Left lung (tissue), 10 donors: ENCODE results near the gene METTL1. TPM values are rescaled to one million over a fixed set of nuclear protein-coding genes. Genes with fewer than 3 reads are reported as not detected.

Experiments used
- ATAC-seq: fragments of 200-7000 bp; cut with Tn5 transposase; one replicate; pipeline ENCODE4 v1.9.1; 2020; ENCODE audit warnings: moderate library complexity
- DNase-seq, 4 donors: peaks; one replicate each; pipeline ENCODE4 v3.0.0-alpha.2; 2013 to 2020
- H3K27ac ChIP-seq, 2 donors: fragments of 200-600 bp; sonication (generic) in 1 of 2; one replicate each; pipeline versions ENCODE4 v1.5.0 to v1.8.0; 2020 to 2021
- H3K27me3 ChIP-seq, 2 donors: fragments of 200-600 bp; sonication (generic) in 1 of 2; one replicate each; pipeline versions ENCODE4 v1.5.0 to v1.8.0; 2020 to 2021
- H3K36me3 ChIP-seq, 2 donors: fragments of 200-600 bp; sonication (generic) in 1 of 2; one replicate each; pipeline versions ENCODE4 v1.5.0 to v1.8.0; 2020 to 2021
- H3K4me1 ChIP-seq, 2 donors: fragments of 200-600 bp; one replicate each; pipeline ENCODE4 v1.8.0; 2021
- H3K4me3 ChIP-seq, 2 donors: fragments of 200-600 bp; sonication (generic) in 1 of 2; one replicate each; pipeline versions ENCODE4 v1.5.0 to v1.8.0; 2020 to 2021; ENCODE audit warnings: mild to moderate bottlenecking in 1 of 2
- H3K9me3 ChIP-seq, 2 donors: fragments of 200-600 bp; sonication (generic) in 1 of 2; one replicate each; pipeline versions ENCODE4 v1.5.0 to v1.8.0; 2020 to 2021
- intact Hi-C, 2 donors: fragments of 100-400 bp; cut with DNase I; formaldehyde crosslinking; loops; one replicate each; pipeline versions ENCODE4 v1.11.2 to v1.14.2; 2022
- polyA plus RNA-seq, 6 donors: library from polyadenylated mRNA; unstranded; fragments of 120-200 nt; gene quantifications; one replicate each; pipeline ENCODE4 v1.2.1, GENCODE V29; 2013; ENCODE audit not compliant: insufficient read length in 6 of 6
- total RNA-seq, 2 donors: library from RNA; stranded (reverse); fragmentation: NEBNext Ultra II Directional; extraction: Animal tissue kit (Norgen Biotek cat#: 25700); gene quantifications; one replicate each; pipeline ENCODE4 v1.2.1, GENCODE V29; 2021
- TF ChIP-seq, protein P1 (sequence below), 2 donors: fragments of 200-600 bp; sonication (generic) in 1 of 2; IDR thresholded peaks; one replicate each; pipeline versions ENCODE4 v1.5.0 to v1.8.0; 2021; ENCODE audit warnings: antibody characterized with exemption in 2 of 2
- donor health status: DM: no; HTN: yes; CAD: no.
- donor health status: DM: no; HTN: no; CAD: no.

The METTL1 gene
- total and polyA plus RNA-seq, 8 donors: 17.3 to 40.2 (median 30.6) TPM

DNA sequence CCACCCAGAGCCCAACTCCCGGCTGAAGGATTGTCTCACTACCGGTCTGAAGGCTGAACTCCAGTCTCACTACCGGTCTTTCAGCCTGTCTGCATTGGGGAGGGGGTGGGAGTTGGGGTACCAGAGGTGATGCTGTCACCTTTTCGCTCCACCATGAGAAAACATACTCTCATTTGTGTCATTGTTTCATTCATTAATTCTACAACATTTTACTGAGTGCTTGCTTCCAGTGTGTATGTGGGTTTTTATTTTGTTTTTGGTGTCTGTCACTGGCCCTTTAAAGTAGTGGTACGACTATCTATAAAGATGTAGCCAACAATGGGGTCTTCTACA is 19.3 kb downstream of the METTL1 start:
- ATAC-seq (no peak), DNase-seq (no peak)
- H3K27me3 ChIP-seq: peaks cover 0 to 12% of the 10 kb centered on the region in 2 donors
- H3K27ac ChIP-seq: peak overlapping the region; percentile 76 to 85
- TF ChIP-seq, protein P1, sequence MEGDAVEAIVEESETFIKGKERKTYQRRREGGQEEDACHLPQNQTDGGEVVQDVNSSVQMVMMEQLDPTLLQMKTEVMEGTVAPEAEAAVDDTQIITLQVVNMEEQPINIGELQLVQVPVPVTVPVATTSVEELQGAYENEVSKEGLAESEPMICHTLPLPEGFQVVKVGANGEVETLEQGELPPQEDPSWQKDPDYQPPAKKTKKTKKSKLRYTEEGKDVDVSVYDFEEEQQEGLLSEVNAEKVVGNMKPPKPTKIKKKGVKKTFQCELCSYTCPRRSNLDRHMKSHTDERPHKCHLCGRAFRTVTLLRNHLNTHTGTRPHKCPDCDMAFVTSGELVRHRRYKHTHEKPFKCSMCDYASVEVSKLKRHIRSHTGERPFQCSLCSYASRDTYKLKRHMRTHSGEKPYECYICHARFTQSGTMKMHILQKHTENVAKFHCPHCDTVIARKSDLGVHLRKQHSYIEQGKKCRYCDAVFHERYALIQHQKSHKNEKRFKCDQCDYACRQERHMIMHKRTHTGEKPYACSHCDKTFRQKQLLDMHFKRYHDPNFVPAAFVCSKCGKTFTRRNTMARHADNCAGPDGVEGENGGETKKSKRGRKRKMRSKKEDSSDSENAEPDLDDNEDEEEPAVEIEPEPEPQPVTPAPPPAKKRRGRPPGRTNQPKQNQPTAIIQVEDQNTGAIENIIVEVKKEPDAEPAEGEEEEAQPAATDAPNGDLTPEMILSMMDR (IDR thresholded peaks at IDR 0.05): no peak
- H3K4me3 ChIP-seq: peak overlapping the region in 1 of 2 donors; percentile 75
- intact Hi-C loops: no loop called here
- H3K9me3 ChIP-seq: no peaks in the 10 kb centered on the region
- peaks cover 10 to 57% of the 10 kb centered on the region in 2 donors for H3K4me1 ChIP-seq
- peaks cover 0 to 34% of the 10 kb centered on the region in 2 donors for H3K36me3 ChIP-seq

DNA sequence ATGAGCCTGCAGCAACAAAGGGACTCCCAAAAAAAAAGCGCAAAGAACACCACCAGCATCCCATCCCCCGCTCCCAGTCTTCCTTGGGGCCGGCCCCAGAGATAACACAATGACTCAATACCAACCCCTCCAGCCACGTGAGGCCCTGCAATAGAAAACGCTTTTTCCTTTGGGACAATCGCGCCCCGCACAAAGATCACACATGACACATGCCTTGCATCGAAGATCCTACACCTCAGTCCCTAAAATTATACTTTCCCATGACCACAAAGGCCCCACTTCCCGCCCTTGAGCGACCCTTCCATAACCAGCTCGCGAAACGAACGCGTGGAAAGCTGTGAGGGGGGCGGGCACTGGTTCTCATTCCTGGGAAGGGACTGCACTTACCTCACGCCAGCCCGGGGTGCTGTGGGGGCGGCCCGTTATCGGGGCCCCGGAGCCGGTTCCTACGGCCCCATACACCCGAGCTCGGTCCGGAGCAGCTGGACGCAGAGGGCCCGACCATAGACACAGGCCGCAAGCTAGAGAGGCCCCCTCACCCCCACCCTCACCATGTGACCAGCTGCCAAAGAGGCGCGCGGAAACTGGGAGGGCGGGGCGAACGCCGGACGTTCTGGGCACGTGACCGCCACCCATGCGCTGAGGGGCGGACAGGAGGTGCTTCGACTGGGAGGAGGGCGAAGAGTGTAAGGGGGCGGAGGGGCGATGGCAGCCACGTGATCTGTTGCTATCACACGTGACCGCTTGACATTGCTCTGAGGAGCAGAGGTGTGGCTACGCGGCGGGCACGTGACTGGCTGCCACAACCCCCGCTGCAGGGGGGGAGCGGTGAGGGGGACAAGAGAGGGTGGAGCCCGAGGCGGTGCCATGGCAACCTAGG is 19.9 kb downstream of the METTL1 start, which contains the start of gene CDK4:
Gene CDK4, minus strand, starts transcription at position 523 of the 880 bp plus-strand sequence. CDS start 593 bp downstream, outside the sequence.
- intact Hi-C loops: no loop called here
- H3K4me1 ChIP-seq: peaks cover 10 to 57% of the 10 kb centered on the region in 2 donors
- H3K9me3 ChIP-seq: no peaks in the 10 kb centered on the region
- peak within 1 kb of the TSS; percentile 85 to 87 for H3K27ac ChIP-seq
- ATAC-seq: peak; percentile 83
- DNase-seq: peak; percentile 98 to 100 (median 100)
- H3K36me3 ChIP-seq: peaks cover 0 to 38% of the 10 kb centered on the region in 2 donors
- H3K27me3 ChIP-seq: peaks cover 0 to 12% of the 10 kb centered on the region in 2 donors
- TF ChIP-seq, protein P1 (IDR thresholded peaks at IDR 0.05): no peak
- H3K4me3 ChIP-seq: peak within 1 kb of the TSS; percentile 67 to 75

DNA sequence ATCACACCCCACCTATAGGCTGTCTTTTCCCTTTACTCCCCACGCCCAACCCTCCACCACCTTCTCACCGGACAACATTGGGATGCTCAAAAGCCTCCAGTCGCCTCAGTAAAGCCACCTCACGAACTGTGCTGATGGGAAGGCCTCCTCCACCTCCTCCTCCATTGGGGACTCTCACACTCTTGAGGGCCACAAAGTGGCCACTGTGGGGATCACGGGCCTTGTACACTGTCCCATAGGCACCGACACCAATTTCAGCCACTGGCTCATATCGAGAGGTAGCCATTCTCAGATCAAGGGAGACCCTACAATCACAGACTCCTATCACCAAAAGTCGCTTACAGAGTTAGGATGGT is 20.5 kb downstream of the METTL1 start:
- ATAC-seq (no peak), DNase-seq (no peak)
- peak overlapping the region; percentile 85 to 87 for H3K27ac ChIP-seq
- peaks cover 0 to 44% of the 10 kb centered on the region in 2 donors for H3K36me3 ChIP-seq
- intact Hi-C loops: no loop called here
- H3K9me3 ChIP-seq: no peaks in the 10 kb centered on the region
- TF ChIP-seq, protein P1 (IDR thresholded peaks at IDR 0.05): no peak
- H3K4me3 ChIP-seq: peak overlapping the region; percentile 67 to 75
- peaks cover 10 to 51% of the 10 kb centered on the region in 2 donors for H3K4me1 ChIP-seq
- H3K27me3 ChIP-seq: peaks cover 0 to 12% of the 10 kb centered on the region in 2 donors

DNA sequence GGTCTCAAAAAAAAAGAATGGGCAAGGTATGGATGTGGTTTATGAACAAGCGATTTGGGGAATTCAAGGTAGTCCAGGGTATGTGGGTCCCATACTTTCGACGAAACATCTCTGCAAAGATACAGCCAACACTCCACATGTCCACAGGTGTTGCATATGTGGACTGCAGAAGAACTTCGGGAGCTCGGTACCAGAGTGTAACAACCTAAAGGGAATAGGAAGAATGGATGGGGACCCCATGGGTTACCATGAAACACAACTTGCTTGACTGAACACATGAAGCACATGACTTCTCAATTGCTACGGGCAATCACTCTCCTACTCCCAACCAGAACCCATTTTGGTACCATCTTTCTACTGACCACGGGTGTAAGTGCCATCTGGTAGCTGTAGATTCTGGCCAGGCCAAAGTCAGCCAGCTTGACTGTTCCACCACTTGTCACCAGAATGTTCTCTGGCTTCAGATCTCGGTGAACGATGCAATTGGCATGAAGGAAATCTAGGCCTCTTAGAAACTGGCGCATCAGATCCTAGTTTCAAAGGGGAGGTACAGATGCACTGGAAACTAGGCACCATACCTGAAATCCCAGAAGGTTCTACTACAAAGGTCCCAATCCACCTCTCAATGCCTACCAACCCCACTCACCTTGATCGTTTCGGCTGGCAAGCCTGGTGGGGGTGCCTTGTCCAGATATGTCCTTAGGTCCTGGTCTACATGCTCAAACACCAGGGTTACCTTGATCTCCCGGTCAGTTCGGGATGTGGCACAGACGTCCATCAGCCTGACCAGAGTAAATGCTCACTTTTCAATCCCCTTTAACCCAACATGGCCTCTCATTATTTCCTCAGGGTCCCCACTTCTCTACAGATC is 21.1 kb downstream of the METTL1 start:
- peak overlapping the region; percentile 67 to 75 for H3K4me3 ChIP-seq
- H3K4me1 ChIP-seq: peaks cover 10 to 50% of the 10 kb centered on the region in 2 donors
- TF ChIP-seq, protein P1 (IDR thresholded peaks at IDR 0.05): no peak
- no peaks in the 10 kb centered on the region for H3K9me3 ChIP-seq
- H3K27ac ChIP-seq: peak overlapping the region in 1 of 2 donors; percentile 85
- peaks cover 0 to 12% of the 10 kb centered on the region in 2 donors for H3K27me3 ChIP-seq
- peaks cover 0 to 49% of the 10 kb centered on the region in 2 donors for H3K36me3 ChIP-seq
- intact Hi-C loops: no loop called here
- ATAC-seq (no peak), DNase-seq (no peak)
